Kidney tubule cell (primary cell): ENCODE data around the gene LMF1.

ENCODE experiments used
- DNase-seq: peaks from one replicate; pipeline ENCODE4 v3.0.0-alpha.2; 2018; ENCODE audit warnings: low spot score

LMF1 gene

DNA sequence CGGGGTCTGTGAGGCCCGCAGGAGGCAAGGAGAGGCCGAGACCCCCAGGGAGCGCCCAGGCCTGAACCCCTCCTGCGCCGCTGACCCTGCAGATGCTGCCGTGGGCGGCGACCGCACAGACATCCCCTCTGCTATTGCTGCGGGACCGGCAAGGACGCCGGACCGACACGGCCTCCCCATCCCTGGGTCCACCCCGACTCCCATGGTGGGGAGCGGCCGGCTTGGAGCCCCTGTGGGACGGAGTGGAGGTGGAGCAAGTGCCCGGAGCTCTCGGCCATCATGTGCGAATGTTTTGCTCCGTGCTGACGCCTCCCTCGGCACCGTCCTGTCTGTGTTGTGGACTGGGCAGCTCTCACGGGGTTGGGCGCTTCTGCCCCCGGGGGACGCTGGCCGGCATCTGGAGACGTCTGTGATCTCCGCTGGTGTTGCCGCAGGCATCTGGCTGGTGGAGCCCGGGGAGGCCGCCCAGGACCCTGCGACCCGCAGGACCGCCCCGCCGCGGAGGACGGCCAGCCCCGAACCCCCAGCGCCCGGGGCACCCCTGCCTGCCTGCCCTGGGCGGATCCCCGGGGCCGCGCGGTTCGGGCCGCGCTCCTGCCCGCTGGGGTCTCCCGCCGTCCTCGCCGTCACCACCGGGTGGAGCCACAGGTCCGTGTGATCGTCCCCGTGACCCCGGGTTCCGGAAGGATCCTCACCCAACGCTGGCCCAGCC lies 157.4 kb downstream of the LMF1 start:
- peak; percentile 42 for DNase-seq

DNA sequence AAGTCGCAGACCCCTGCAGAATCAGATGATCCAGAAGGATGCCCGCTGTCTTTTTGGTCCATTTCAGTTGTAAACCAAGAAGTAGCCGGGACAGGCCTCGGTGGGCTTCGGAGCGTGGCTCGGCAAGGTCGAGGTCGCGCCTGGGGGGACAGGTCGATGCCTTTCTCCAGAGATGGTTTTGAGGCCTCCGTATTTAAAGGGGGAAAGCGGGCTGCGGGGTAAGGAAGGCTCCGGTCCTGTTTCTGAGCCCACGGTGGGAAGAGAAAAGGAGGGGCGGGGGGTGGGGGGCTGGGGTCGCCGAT lies 162.7 kb downstream of the LMF1 start:
- no peak for DNase-seq

DNA sequence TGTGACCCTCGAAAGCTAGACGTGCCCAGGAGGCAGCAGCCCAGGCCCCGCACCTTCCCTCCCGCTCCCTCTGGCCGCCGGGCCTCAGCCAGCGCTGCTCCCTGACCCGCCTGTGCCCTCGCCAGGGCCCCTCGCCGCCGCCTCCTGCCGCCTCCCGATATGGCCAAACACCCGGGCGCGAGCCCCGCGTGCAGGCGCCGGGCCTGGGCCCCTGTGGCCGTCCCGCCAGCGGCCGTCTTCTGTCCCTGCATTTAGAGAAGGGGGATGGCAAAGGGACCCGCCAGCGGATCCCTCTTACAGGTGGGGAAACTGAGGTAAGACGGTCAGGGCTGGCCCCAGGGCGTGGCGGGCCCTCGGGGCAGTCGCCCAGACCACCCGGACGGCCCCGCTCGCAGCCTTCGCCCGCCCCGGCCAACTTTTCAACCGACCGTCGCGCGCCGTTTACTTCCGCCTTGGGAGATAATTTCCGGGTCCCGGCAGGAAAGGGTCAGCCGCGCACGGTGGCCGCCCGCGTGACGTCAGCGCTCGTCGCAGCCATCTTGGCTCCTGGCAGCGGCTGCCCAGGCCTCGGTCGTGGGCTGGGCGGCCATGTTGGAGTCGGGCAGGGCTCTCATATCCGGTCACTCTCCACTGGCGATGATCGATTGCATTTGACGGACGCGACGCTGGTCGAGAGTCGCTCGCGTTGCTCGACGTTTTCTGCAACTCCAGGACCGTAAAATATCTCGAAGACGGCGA lies 163.3 kb downstream of the LMF1 start:
- peak; percentile 95 for DNase-seq

DNA sequence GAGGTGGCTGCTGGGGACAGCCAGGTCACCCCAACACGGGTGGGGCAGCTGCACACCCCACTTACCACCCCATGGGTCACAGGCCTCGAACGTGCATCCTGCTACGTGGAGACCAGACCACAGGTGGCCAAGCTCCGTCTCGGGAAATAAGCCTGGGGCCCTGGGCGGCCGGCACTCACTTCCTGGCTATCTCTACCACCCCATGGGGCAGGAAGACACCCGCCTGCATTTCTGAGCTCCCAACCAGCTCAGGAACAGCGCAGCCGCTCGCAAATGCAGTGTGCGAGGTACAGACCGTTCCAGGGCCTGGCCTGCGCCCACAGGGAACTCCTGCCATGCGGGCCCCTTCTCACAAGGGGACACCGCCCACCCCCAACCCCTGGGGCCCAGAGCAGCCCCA lies 165.3 kb downstream of the LMF1 start:
- DNase-seq = no peak

DNA sequence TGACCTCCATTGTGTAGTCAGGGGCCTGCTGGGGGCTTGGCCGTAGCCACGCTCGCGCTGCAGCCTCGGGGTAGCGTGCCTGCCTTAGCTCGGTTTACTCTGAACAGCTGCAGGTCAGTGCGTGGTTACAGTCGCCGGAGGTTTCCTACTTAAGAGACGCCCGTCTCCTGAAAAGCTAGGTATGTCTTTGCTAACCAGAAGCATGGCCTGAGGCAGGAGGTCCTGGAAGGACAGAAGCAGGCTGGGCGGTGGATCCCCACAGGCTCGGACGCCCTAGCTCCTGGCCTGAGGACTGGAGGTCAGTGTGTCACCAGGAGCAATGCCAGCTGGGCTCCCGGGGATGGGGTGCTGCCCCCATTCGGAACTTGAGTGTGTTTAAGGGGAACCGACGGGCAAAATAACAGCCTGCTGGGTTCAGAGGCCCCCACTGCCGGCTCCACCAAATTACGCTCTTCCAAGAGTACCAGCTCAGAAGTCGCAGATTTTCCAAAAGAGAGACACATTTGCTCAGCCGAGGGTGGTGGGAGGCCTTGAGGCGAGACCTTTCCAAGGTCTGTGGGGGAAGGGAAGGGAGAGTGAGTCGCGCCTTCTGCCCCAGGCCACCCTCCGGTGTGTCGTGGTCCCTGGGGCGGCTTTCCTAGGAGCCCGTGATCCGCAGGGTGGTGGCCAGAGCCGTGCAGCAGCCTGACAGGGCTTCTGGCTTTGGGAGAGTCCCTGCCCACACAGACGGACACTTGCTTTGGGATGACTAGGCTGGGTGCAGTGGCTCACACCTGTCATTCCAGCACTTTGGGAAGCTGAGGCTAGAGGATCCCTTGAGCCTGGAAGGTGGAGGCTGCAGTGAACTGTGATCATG lies 166.4 kb downstream of the LMF1 start:
- no peak for DNase-seq

DNA sequence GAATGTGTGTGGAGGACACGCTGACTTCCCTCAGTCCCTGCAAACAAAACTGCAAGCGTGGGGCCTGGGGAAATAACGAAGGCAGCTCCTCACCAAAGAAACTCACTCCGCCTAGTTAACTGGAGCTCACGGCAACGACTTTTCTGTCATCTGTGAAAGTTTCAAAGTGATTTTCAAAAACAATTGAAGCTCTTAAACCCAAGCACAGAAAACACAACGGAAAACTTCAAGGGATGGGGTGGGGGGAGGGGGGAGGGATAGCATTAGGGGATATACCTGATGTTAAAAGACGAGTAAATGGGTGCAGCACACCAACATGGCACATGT lies 167.1 kb downstream of the LMF1 start:
- no peak for DNase-seq
